ENCODE measurements around the gene TRPM3.

TRPM3 gene

GRCh38 chr9:70502690-70503089, 618.7 kb downstream of the TRPM3 start:
- H3K9me3 Mint-ChIP-seq = no peaks in the 10 kb centered on the region
- no peak overlapping the region for H3K27ac Mint-ChIP-seq
- H3K27me3 Mint-ChIP-seq (ENCODE audit: low read depth) = no peaks in the 10 kb centered on the region
- TF ChIP-seq CTCF (IDR thresholded peaks at IDR 0.05; ENCODE audit: unreplicated experiment in 3 of 3) = no peak
- no peak overlapping the region for H3K4me3 Mint-ChIP-seq
- H3K36me3 Mint-ChIP-seq (ENCODE audit: low read depth) = no peaks in the 10 kb centered on the region
- H3K4me1 Mint-ChIP-seq = peaks cover 7% of the 10 kb centered on the region

GRCh38 chr9:70500793-70501192, 620.6 kb downstream of the TRPM3 start:
- Mint-ChIP-seq H3K27ac (no peak overlapping the region), H3K9me3 (no peaks in the 10 kb centered on the region), H3K27me3 (ENCODE audit: low read depth) (no peaks in the 10 kb centered on the region), H3K36me3 (ENCODE audit: low read depth) (no peaks in the 10 kb centered on the region), H3K4me3 (no peak overlapping the region), H3K4me1 (peaks cover 7% of the 10 kb centered on the region)
- TF ChIP-seq CTCF (IDR thresholded peaks at IDR 0.05; ENCODE audit: unreplicated experiment in 3 of 3) = no peak

- H3K4me3 Mint-ChIP-seq = no peak overlapping the region
- peaks cover 2% of the 10 kb centered on the region for H3K4me1 Mint-ChIP-seq
- no peaks in the 10 kb centered on the region for H3K9me3 Mint-ChIP-seq
- H3K27me3 Mint-ChIP-seq (ENCODE audit: low read depth) = peaks cover 1% of the 10 kb centered on the region
- H3K36me3 Mint-ChIP-seq (ENCODE audit: low read depth) = no peaks in the 10 kb centered on the region
- no peak overlapping the region for H3K27ac Mint-ChIP-seq
- no peak for TF ChIP-seq CTCF (IDR thresholded peaks at IDR 0.05; ENCODE audit: unreplicated experiment in 3 of 3)
These were observed 621.8 kb downstream of the TRPM3 start for GRCh38 chr9:70499621-70500020.

- Mint-ChIP-seq H3K27me3 (ENCODE audit: low read depth) (peaks cover 6% of the 10 kb centered on the region), H3K36me3 (ENCODE audit: low read depth) (no peaks in the 10 kb centered on the region), H3K4me1 (no peaks in the 10 kb centered on the region), H3K27ac (no peak overlapping the region), H3K9me3 (no peaks in the 10 kb centered on the region), H3K4me3 (no peak overlapping the region)
- TF ChIP-seq CTCF (IDR thresholded peaks at IDR 0.05; ENCODE audit: unreplicated experiment in 3 of 3) = no peak
These were observed 622.6 kb downstream of the TRPM3 start for GRCh38 chr9:70498866-70499265.

GRCh38 chr9:70496244-70496643, 625.2 kb downstream of the TRPM3 start:
- no peaks in the 10 kb centered on the region for H3K9me3 Mint-ChIP-seq
- H3K27me3 Mint-ChIP-seq (ENCODE audit: low read depth) = peaks cover 6% of the 10 kb centered on the region
- H3K4me3 Mint-ChIP-seq = no peak overlapping the region
- no peak overlapping the region for H3K27ac Mint-ChIP-seq
- H3K36me3 Mint-ChIP-seq (ENCODE audit: low read depth) = no peaks in the 10 kb centered on the region
- TF ChIP-seq CTCF (IDR thresholded peaks at IDR 0.05; ENCODE audit: unreplicated experiment in 3 of 3) = no peak
- H3K4me1 Mint-ChIP-seq = no peaks in the 10 kb centered on the region

GRCh38 chr9:70495514-70495913, 625.9 kb downstream of the TRPM3 start:
- no peak for TF ChIP-seq CTCF (IDR thresholded peaks at IDR 0.05; ENCODE audit: unreplicated experiment in 3 of 3)
- Mint-ChIP-seq H3K9me3 (no peaks in the 10 kb centered on the region), H3K27ac (no peak overlapping the region), H3K4me1 (no peaks in the 10 kb centered on the region), H3K4me3 (no peak overlapping the region), H3K27me3 (ENCODE audit: low read depth) (peaks cover 8% of the 10 kb centered on the region), H3K36me3 (ENCODE audit: low read depth) (no peaks in the 10 kb centered on the region)

Data from nephron (organoid).